Activated CD4-positive, alpha-beta T cell treated with anti-CD3 and anti-CD28 coated beads, Interleukin-2, amount 50 U/mL, for 24 hours (primary cell): ENCODE results near the gene CX3CL1.

Source experiments
- DNase-seq, 2 donors: peaks; one replicate each; pipeline ENCODE4 v3.0.0-alpha.2; 2020; ENCODE audit warnings: low read depth in 1 of 2, low spot score in 1 of 2

The CX3CL1 gene

DNA sequence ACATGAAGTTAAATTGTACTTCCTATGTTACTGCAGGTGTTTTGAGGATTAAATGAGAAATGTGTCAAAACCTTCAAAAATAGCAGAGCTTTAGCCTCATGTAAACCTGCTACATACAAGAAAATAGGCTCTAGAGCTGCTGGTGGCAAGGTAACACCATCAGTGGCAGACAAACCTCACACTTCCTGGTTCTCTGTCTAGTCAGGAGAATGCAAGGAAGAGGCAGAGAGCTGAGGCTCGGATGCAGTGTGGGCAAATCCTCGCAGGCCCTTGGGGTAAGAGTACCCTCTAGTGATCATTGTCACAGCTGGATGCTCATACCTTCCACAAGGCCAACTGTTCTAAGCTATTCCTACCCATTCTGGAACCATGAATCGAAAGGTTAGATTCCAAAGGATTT, 60.7 kb downstream of the CX3CL1 start:
- no peak for DNase-seq

DNA sequence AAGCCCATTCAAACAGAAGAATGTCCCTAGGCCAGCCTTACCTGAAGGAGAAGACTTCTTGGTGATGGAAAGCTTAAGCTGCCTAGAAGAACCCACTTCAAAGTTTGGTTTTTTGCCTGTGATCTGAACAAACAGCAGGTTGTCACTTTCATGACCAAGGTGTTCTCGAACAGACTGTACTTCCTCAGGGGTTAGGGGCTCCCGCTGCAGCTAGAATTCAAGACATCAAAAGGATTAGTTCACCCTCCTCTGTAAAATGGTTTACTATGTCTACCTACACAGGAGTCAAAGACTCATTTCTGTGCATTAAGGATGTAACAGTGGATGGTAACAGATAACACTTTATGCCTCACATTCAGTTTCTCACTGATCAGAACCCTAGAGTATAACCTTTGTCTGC, 61.7 kb downstream of the CX3CL1 start:
- DNase-seq: no peak
